AG10803 (cell line): ENCODE data around the gene SORT1.

Experiments used
- DNase-seq: peaks from one replicate; pipeline ENCODE4 v3.0.0; 2010; ENCODE audit warnings: low read depth
- H3K4me3 ChIP-seq: 2 replicates; pipeline ENCODE4 v1.5.1; 2011; ENCODE audit warnings: mild to moderate bottlenecking, low read length, control low read depth
- CTCF ChIP-seq: conservative IDR thresholded peaks from 2 replicates; pipeline ENCODE4 v1.5.1; 2011; ENCODE audit warnings: mild to moderate bottlenecking, low read length, control low read depth, inconsistent platforms

Gene SORT1

GRCh38 chr1:109356505-109356904 is 41.2 kb downstream of the SORT1 start:
- DNase-seq: no peak
- TF ChIP-seq CTCF: no peak
- H3K4me3 ChIP-seq: no peak overlapping the region

- no peak for TF ChIP-seq CTCF
- H3K4me3 ChIP-seq: no peak overlapping the region
- no peak for DNase-seq
Measured at GRCh38 chr1:109354929-109355328, 42.8 kb downstream of the SORT1 start.

- DNase-seq: no peak
- H3K4me3 ChIP-seq: no peak overlapping the region
Measured at GRCh38 chr1:109351457-109351856, 46.3 kb downstream of the SORT1 start.

GRCh38 chr1:109350655-109351054 is 47.1 kb downstream of the SORT1 start:
- no peak for TF ChIP-seq CTCF
- no peak for DNase-seq
- H3K4me3 ChIP-seq: no peak overlapping the region

More at GRCh38 chr1:109351457-109351856, 46.3 kb downstream of the SORT1 start:
- no peak for TF ChIP-seq CTCF

- H3K4me3 ChIP-seq: no peak overlapping the region
- DNase-seq: no peak
- no peak for TF ChIP-seq CTCF
Measured at GRCh38 chr1:109350182-109350581, 47.5 kb downstream of the SORT1 start.

- no peak for DNase-seq
- H3K4me3 ChIP-seq: no peak overlapping the region
- no peak for TF ChIP-seq CTCF
Measured at GRCh38 chr1:109347511-109347910, 50.2 kb downstream of the SORT1 start.

GRCh38 chr1:109341944-109342930 is 55.5 kb downstream of the SORT1 start:
- no peak for DNase-seq
- H3K4me3 ChIP-seq: no peak overlapping the region
- TF ChIP-seq CTCF: no peak
